ENCODE results near the gene JADE3.

The JADE3 gene

GRCh38 chrX:46912098-46912602 is at the start of gene JADE3:
Gene JADE3, plus strand, starts transcription at chrX:46912421. Its CDS starts 72,474 bp downstream, at chrX:46984895.
- DNase-seq (ENCODE audit: low read depth in 3 of 3, low spot score in 1 of 3), result peak in 1 of 3 donors; percentile 18

- no peak for DNase-seq (ENCODE audit: low read depth in 3 of 3, low spot score in 1 of 3)
Observed at GRCh38 chrX:46863072-46863471, 49.1 kb upstream of the JADE3 start.

- DNase-seq (ENCODE audit: low read depth in 3 of 3, low spot score in 1 of 3), result no peak
Observed at GRCh38 chrX:46864606-46865005, 47.6 kb upstream of the JADE3 start.

GRCh38 chrX:46865281-46865680 is 46.9 kb upstream of the JADE3 start:
- no peak for DNase-seq (ENCODE audit: low read depth in 3 of 3, low spot score in 1 of 3)

- no peak for DNase-seq (ENCODE audit: low read depth in 3 of 3, low spot score in 1 of 3)
Observed at GRCh38 chrX:46866726-46867125, 45.5 kb upstream of the JADE3 start.

- DNase-seq (ENCODE audit: low read depth in 3 of 3, low spot score in 1 of 3), result no peak
Observed at GRCh38 chrX:46873746-46874145, 38.5 kb upstream of the JADE3 start.

GRCh38 chrX:46876901-46877300 is 35.3 kb upstream of the JADE3 start:
- no peak for DNase-seq (ENCODE audit: low read depth in 3 of 3, low spot score in 1 of 3)

GRCh38 chrX:46882266-46882665 is 30.0 kb upstream of the JADE3 start:
- DNase-seq (ENCODE audit: low read depth in 3 of 3, low spot score in 1 of 3), result no peak

GRCh38 chrX:46884799-46885198 is 27.4 kb upstream of the JADE3 start:
- no peak for DNase-seq (ENCODE audit: low read depth in 3 of 3, low spot score in 1 of 3)

- DNase-seq (ENCODE audit: low read depth in 3 of 3, low spot score in 1 of 3), result no peak
Observed at GRCh38 chrX:46898207-46898606, 14.0 kb upstream of the JADE3 start.

- DNase-seq (ENCODE audit: low read depth in 3 of 3, low spot score in 1 of 3), result peak in 2 of 3 donors; percentile 6 to 18
Observed at GRCh38 chrX:46903458-46904242, 8.6 kb upstream of the JADE3 start.

- no peak for DNase-seq (ENCODE audit: low read depth in 3 of 3, low spot score in 1 of 3)
Observed at GRCh38 chrX:46904626-46905025, 7.6 kb upstream of the JADE3 start.

- DNase-seq (ENCODE audit: low read depth in 3 of 3, low spot score in 1 of 3), result no peak
Observed at GRCh38 chrX:46910415-46910814, 1.8 kb upstream of the JADE3 start.

- no peak for DNase-seq (ENCODE audit: low read depth in 3 of 3, low spot score in 1 of 3)
Observed at GRCh38 chrX:46912603-46913491, 626 bp downstream of the JADE3 start.

- DNase-seq (ENCODE audit: low read depth in 3 of 3, low spot score in 1 of 3), result no peak
Observed at GRCh38 chrX:46913667-46914066, 1.4 kb downstream of the JADE3 start.

GRCh38 chrX:46916273-46916672 is 4.1 kb downstream of the JADE3 start:
- no peak for DNase-seq (ENCODE audit: low read depth in 3 of 3, low spot score in 1 of 3)

GRCh38 chrX:46917622-46918021 is 5.4 kb downstream of the JADE3 start:
- DNase-seq (ENCODE audit: low read depth in 3 of 3, low spot score in 1 of 3), result no peak

GRCh38 chrX:46918434-46918833 is 6.2 kb downstream of the JADE3 start:
- no peak for DNase-seq (ENCODE audit: low read depth in 3 of 3, low spot score in 1 of 3)

GRCh38 chrX:46920235-46920634 is 8.0 kb downstream of the JADE3 start:
- DNase-seq (ENCODE audit: low read depth in 3 of 3, low spot score in 1 of 3), result no peak

- DNase-seq (ENCODE audit: low read depth in 3 of 3, low spot score in 1 of 3), result no peak
Observed at GRCh38 chrX:46922611-46923010, 10.4 kb downstream of the JADE3 start.

GRCh38 chrX:46927718-46928117 is 15.5 kb downstream of the JADE3 start:
- DNase-seq (ENCODE audit: low read depth in 3 of 3, low spot score in 1 of 3), result no peak
